Loucy (cell line): ENCODE results near the gene CLDN8.

Experiments
- H2AFZ ChIP-seq: fragments of 200-600 bp; sonication (generic); 2 replicates; pipeline ENCODE4 v1.6.0; 2016; ENCODE audit warnings: antibody characterized with exemption, mild to moderate bottlenecking, low read length, moderate library complexity
- H3F3A ChIP-seq: fragments of 200-600 bp; 2 replicates; pipeline ENCODE4 v1.6.0; 2016; ENCODE audit warnings: antibody characterized with exemption, low read depth, mild to moderate bottlenecking
- H3K27me3 ChIP-seq: fragments of 200-600 bp; sonication (generic); 2 replicates; pipeline ENCODE4 v1.6.1; 2014; ENCODE audit warnings: low read length, mild to moderate bottlenecking; ENCODE audit not compliant: insufficient read depth, poor library complexity, severe bottlenecking
- H3K36me3 ChIP-seq: fragments of 200-600 bp; sonication (generic); 2 replicates; pipeline ENCODE4 v1.6.1; 2016; ENCODE audit warnings: low read length; ENCODE audit not compliant: insufficient read depth
- H3K4me1 ChIP-seq: fragments of 200-600 bp; sonication (generic); 2 replicates; pipeline ENCODE4 v1.5.1; 2014; ENCODE audit warnings: low read length, mild to moderate bottlenecking; ENCODE audit not compliant: insufficient read depth, poor library complexity, severe bottlenecking
- H3K4me2 ChIP-seq: fragments of 200-600 bp; sonication (generic); 2 replicates; pipeline ENCODE4 v1.6.0; 2014; ENCODE audit warnings: antibody characterized with exemption, low read length, low read depth, mild to moderate bottlenecking; ENCODE audit not compliant: poor library complexity, severe bottlenecking
- H3K4me3 ChIP-seq: fragments of 200-600 bp; sonication (generic); 2 replicates; pipeline ENCODE4 v1.5.1; 2014; ENCODE audit warnings: low read length, mild to moderate bottlenecking, mixed read lengths; ENCODE audit not compliant: poor library complexity, severe bottlenecking
- H3K79me2 ChIP-seq: fragments of 200-600 bp; sonication (generic); 2 replicates; pipeline ENCODE4 v1.6.1; 2014; ENCODE audit warnings: low read length; ENCODE audit not compliant: insufficient read depth
- H3K9ac ChIP-seq: fragments of 200-600 bp; sonication (generic); 2 replicates; pipeline ENCODE4 v1.6.0; 2014; ENCODE audit warnings: mild to moderate bottlenecking, low read depth, low read length, moderate library complexity; ENCODE audit not compliant: poor library complexity, severe bottlenecking
- H3K9me2 ChIP-seq: fragments of 200-600 bp; sonication (generic); replicated peaks from 2 replicates; pipeline ENCODE4 v1.6.1; 2016; ENCODE audit warnings: low read depth, low read length, mixed read lengths
- H3K9me3 ChIP-seq: fragments of 200-600 bp; sonication (generic); 2 replicates; pipeline ENCODE4 v1.6.1; 2014; ENCODE audit warnings: mild to moderate bottlenecking, antibody characterized with exemption, low read length, low read depth; ENCODE audit not compliant: insufficient read depth
- H4K20me1 ChIP-seq: fragments of 200-600 bp; sonication (generic); 2 replicates; pipeline ENCODE4 v1.6.0; 2014; ENCODE audit warnings: antibody characterized with exemption, low read length, mild to moderate bottlenecking; ENCODE audit not compliant: insufficient read depth, poor library complexity, severe bottlenecking
- CTCF ChIP-seq: fragments of 200-600 bp; sonication (generic); conservative IDR thresholded peaks from 2 replicates; pipeline ENCODE4 v1.5.1; 2014; ENCODE audit warnings: mild to moderate bottlenecking, antibody characterized with exemption, low read length
- EZH2phosphoT487 ChIP-seq: fragments of 200-600 bp; IDR thresholded peaks from 2 replicates; pipeline ENCODE4 v1.6.1; 2018; ENCODE audit warnings: antibody characterized with exemption, mild to moderate bottlenecking, moderate library complexity, borderline replicate concordance

The CLDN8 gene

GRCh38 chr21:30255679-30256078 lies 39.8 kb upstream of the CLDN8 start:
- no peaks in the 10 kb centered on the region for H3K9me3 ChIP-seq

GRCh38 chr21:30251781-30252180 lies 35.9 kb upstream of the CLDN8 start:
- H3K4me1 ChIP-seq: no peaks in the 10 kb centered on the region
- no peaks in the 10 kb centered on the region for H4K20me1 ChIP-seq
- H3K9me2 ChIP-seq: no peaks in the 10 kb centered on the region
- H3F3A ChIP-seq: no peaks in the 10 kb centered on the region
- H2AFZ ChIP-seq: no peak overlapping the region
- H3K4me2 ChIP-seq: no peak overlapping the region
- no peak overlapping the region for H3K4me3 ChIP-seq
- H3K9ac ChIP-seq: no peak overlapping the region
- no peaks in the 10 kb centered on the region for H3K36me3 ChIP-seq
- H3K27me3 ChIP-seq: no peaks in the 10 kb centered on the region
- TF ChIP-seq CTCF (no peak), EZH2phosphoT487 (no peak)
- H3K9me3 ChIP-seq: no peaks in the 10 kb centered on the region
- no peaks in the 10 kb centered on the region for H3K79me2 ChIP-seq

More at GRCh38 chr21:30255679-30256078, 39.8 kb upstream of the CLDN8 start:
- Histone ChIP-seq H3K4me2 (no peak overlapping the region), H3K9me2 (no peaks in the 10 kb centered on the region), H3K4me3 (no peak overlapping the region), H3K27me3 (no peaks in the 10 kb centered on the region), H3K79me2 (no peaks in the 10 kb centered on the region), H3K36me3 (no peaks in the 10 kb centered on the region), H3K9ac (no peak overlapping the region), H2AFZ (no peak overlapping the region), H4K20me1 (no peaks in the 10 kb centered on the region), H3F3A (no peaks in the 10 kb centered on the region), H3K4me1 (no peaks in the 10 kb centered on the region)
- TF ChIP-seq CTCF (no peak), EZH2phosphoT487 (no peak)

- Histone ChIP-seq H3K79me2 (no peaks in the 10 kb centered on the region), H3K9me2 (no peaks in the 10 kb centered on the region), H3K4me2 (no peak overlapping the region), H3K9me3 (no peaks in the 10 kb centered on the region), H4K20me1 (no peaks in the 10 kb centered on the region), H3K27me3 (no peaks in the 10 kb centered on the region), H2AFZ (no peak overlapping the region), H3K4me3 (no peak overlapping the region), H3K9ac (no peak overlapping the region), H3F3A (no peaks in the 10 kb centered on the region), H3K4me1 (no peaks in the 10 kb centered on the region), H3K36me3 (no peaks in the 10 kb centered on the region)
- TF ChIP-seq CTCF: no peak
- no peak for TF ChIP-seq EZH2phosphoT487
Observed at GRCh38 chr21:30249936-30250335, 34.0 kb upstream of the CLDN8 start.
